A549 (cell line): ENCODE measurements around the gene PCDH9.

Source experiments
- CBX8 ChIP-seq: fragments of 200-600 bp; sonication (generic); IDR thresholded peaks from 2 replicates; pipeline ENCODE4 v1.6.1; 2016
- CTCF ChIP-seq: fragments of >200 bp; sonication (Bioruptor Twin); formaldehyde crosslinking; IDR thresholded peaks from 3 replicates; pipeline ENCODE4 v1.5.1; 2016
- EP300 ChIP-seq, 2 experiments: fragments of >200 bp; sonication (Bioruptor Twin); formaldehyde crosslinking; IDR thresholded peaks; 2 replicates in 1 of 2; 3 replicates in 1 of 2; pipeline ENCODE4 v1.6.1; 2016 to 2017
- HMGXB4 ChIP-seq: fragments of 250-450 bp; sonication (Bioruptor Pico); IDR thresholded peaks from 2 replicates; pipeline ENCODE4 v1.5.0; 2021; ENCODE audit warnings: mild to moderate bottlenecking, moderate library complexity, borderline replicate concordance
- MAX ChIP-seq: IDR thresholded peaks from 2 replicates; pipeline ENCODE4 v1.6.1; 2012
- POLR2A ChIP-seq: IDR thresholded peaks from 2 replicates; pipeline ENCODE4 v1.6.1; 2012; ENCODE audit warnings: mild to moderate bottlenecking, low read length
- REST ChIP-seq: fragments of 200-600 bp; sonication (generic); IDR thresholded peaks from 2 replicates; pipeline ENCODE4 v1.6.1; 2016; ENCODE audit warnings: antibody characterized with exemption, mild to moderate bottlenecking, moderate library complexity
- RNF2 ChIP-seq: fragments of 200-600 bp; sonication (generic); IDR thresholded peaks from 2 replicates; pipeline ENCODE4 v1.6.1; 2016; ENCODE audit warnings: low read depth, mild to moderate bottlenecking, antibody characterized with exemption, moderate library complexity, borderline replicate concordance
- SREBF2 ChIP-seq: fragments of 450-650 bp; IDR thresholded peaks from 2 replicates; pipeline ENCODE4 v1.6.1; 2014; ENCODE audit warnings: mild to moderate bottlenecking, moderate library complexity
- USF2 ChIP-seq: fragments of 450-650 bp; IDR thresholded peaks from 2 replicates; pipeline ENCODE4 v1.6.1; 2014; ENCODE audit warnings: antibody characterized with exemption

- no peak for TF ChIP-seq CTCF
- no peak for TF ChIP-seq REST
- TF ChIP-seq EP300 (IDR thresholded peaks at IDR 0.05): no peak
- no peak for TF ChIP-seq CBX8
- no peak for TF ChIP-seq USF2
- no peak for TF ChIP-seq RNF2
- no peak for TF ChIP-seq SREBF2
- TF ChIP-seq POLR2A: no peak
- TF ChIP-seq HMGXB4: no peak
- TF ChIP-seq MAX: no peak
These were observed 142.6 kb downstream of the PCDH9 start for GRCh38 chr13:67087527-67087926.
